ENCODE results near the gene TCEA2. TPM values are rescaled to one million over a fixed set of nuclear protein-coding genes. Genes with fewer than 3 reads are reported as not detected.

TCEA2 gene
- total and polyA plus RNA-seq, 2 donors (not counting 1 experiment from before 2014, with no cell fraction given), result 58.1 to 63.9 TPM

- no peaks in the 10 kb centered on the region for H3K9me3 Mint-ChIP-seq (ENCODE audit: insufficient read depth)
- Histone ChIP-seq H4K20me1 (ENCODE audit: control insufficient read depth, insufficient read depth, low read length, poor library complexity, severe bottlenecking) (peaks cover 76% of the 10 kb centered on the region), H3K27ac (ENCODE audit: low read length in 2 of 2) (peak overlapping the region in 1 of 2 donors; percentile 56), H3K9ac (ENCODE audit: low read length) (no peak overlapping the region), H3K4me2 (replicated peaks; ENCODE audit: low read depth, low read length, poor library complexity, severe bottlenecking) (no peak overlapping the region), H3K27me3 (replicated peaks in 1 of 4; ENCODE audit: control extremely low read depth in 1 of 4, control insufficient read depth in 3 of 4, insufficient read depth in 4 of 4, low read length in 3 of 4) (no peaks in the 10 kb centered on the region), H3K4me1 (ENCODE audit: control insufficient read depth in 2 of 2, insufficient read depth in 2 of 2, low read length in 2 of 2) (peaks cover 26 to 80% of the 10 kb centered on the region in 2 donors), H3K9me3 (ENCODE audit: control extremely low read depth in 1 of 3, control insufficient read depth in 2 of 3, insufficient read depth in 1 of 3, low read length in 2 of 3) (no peaks in the 10 kb centered on the region), H3K79me2 (ENCODE audit: control insufficient read depth, insufficient read depth, low read length) (peaks cover 35% of the 10 kb centered on the region), H3K4me3 (ENCODE audit: control extremely low read depth in 1 of 5, extremely low read depth in 1 of 5, insufficient read depth in 1 of 5, low read depth in 2 of 5, low read length in 4 of 5) (no peak overlapping the region), H2AFZ (ENCODE audit: insufficient read depth, low read depth, low read length, poor library complexity, severe bottlenecking) (no peak overlapping the region), H3K36me3 (replicated peaks in 1 of 2; ENCODE audit: control extremely low read depth in 1 of 2, control insufficient read depth in 1 of 2, extremely low read depth in 1 of 2, insufficient read depth in 2 of 2, low read length in 1 of 2) (peaks cover 0 to 48% of the 10 kb centered on the region in 2 experiments)
- ChIA-PET CTCF (interaction anchor here (1.8 kb wide), 1 partner anchor 48 kb away, joined by 9 read pairs; no protein-coding TSS in a partner anchor), POLR2A (interaction anchor here (1.6 kb wide), 1 partner anchor 28 kb away, joined by 3 read pairs; no protein-coding TSS in a partner anchor)
- no peaks in the 10 kb centered on the region for H3K27me3 Mint-ChIP-seq
- 72% methylated on average over 13 of the region's 14 CpGs for WGBS (ENCODE audit: insufficient coverage)
- ATAC-seq (ENCODE audit: low read depth) (no peak), DNase-seq (no peak)
- H3K4me1 Mint-ChIP-seq, result peaks cover 50% of the 10 kb centered on the region
- intact Hi-C loops (cut with micrococcal nuclease), result no loop called here
- H3K27ac Mint-ChIP-seq, result peak overlapping the region; percentile 79
- TF ChIP-seq EZH2 (IDR thresholded peaks at IDR 0.05; ENCODE audit: borderline replicate concordance, insufficient read depth, low read depth, low read length, poor library complexity, severe bottlenecking), result no peak
- no peak for TF ChIP-seq CTCF (IDR thresholded peaks at IDR 0.05)
- H3K4me3 Mint-ChIP-seq, result no peak overlapping the region
Observed at GRCh38 chr20:64072498-64073063, 9.6 kb downstream of the TCEA2 start.

GRCh38 chr20:64073476-64074183 is 10.6 kb downstream of the TCEA2 start:
- no peaks in the 10 kb centered on the region for H3K27me3 Mint-ChIP-seq
- H3K27ac Mint-ChIP-seq, result peak overlapping the region; percentile 20
- CTCF ChIA-PET, result interaction anchor here (0.9 to 1.0 kb wide), 2 partner anchors 11 to 93 kb away, joined by 3 read pairs; partner anchors contain the start of gene PRPF6
- WGBS (ENCODE audit: insufficient coverage), result 83% methylated on average over 34 of the region's 37 CpGs
- POLR2A ChIA-PET, result interaction anchor here (0.6 kb wide), 1 partner anchor 113 kb away, joined by 4 read pairs; no protein-coding TSS in a partner anchor
- Histone ChIP-seq H3K27ac (ENCODE audit: low read length in 2 of 2) (no peak overlapping the region), H2AFZ (ENCODE audit: insufficient read depth, low read depth, low read length, poor library complexity, severe bottlenecking) (no peak overlapping the region), H4K20me1 (ENCODE audit: control insufficient read depth, insufficient read depth, low read length, poor library complexity, severe bottlenecking) (peaks cover 78% of the 10 kb centered on the region), H3K79me2 (ENCODE audit: control insufficient read depth, insufficient read depth, low read length) (peaks cover 31% of the 10 kb centered on the region), H3K9ac (ENCODE audit: low read length) (no peak overlapping the region), H3K9me3 (ENCODE audit: control extremely low read depth in 1 of 3, control insufficient read depth in 2 of 3, insufficient read depth in 1 of 3, low read length in 2 of 3) (no peaks in the 10 kb centered on the region), H3K27me3 (replicated peaks in 1 of 4; ENCODE audit: control extremely low read depth in 1 of 4, control insufficient read depth in 3 of 4, insufficient read depth in 4 of 4, low read length in 3 of 4) (no peaks in the 10 kb centered on the region), H3K4me1 (ENCODE audit: control insufficient read depth in 2 of 2, insufficient read depth in 2 of 2, low read length in 2 of 2) (peaks cover 26 to 83% of the 10 kb centered on the region in 2 donors), H3K36me3 (replicated peaks in 1 of 2; ENCODE audit: control extremely low read depth in 1 of 2, control insufficient read depth in 1 of 2, extremely low read depth in 1 of 2, insufficient read depth in 2 of 2, low read length in 1 of 2) (peaks cover 0 to 48% of the 10 kb centered on the region in 2 experiments), H3K4me2 (replicated peaks; ENCODE audit: low read depth, low read length, poor library complexity, severe bottlenecking) (no peak overlapping the region), H3K4me3 (ENCODE audit: control extremely low read depth in 1 of 5, extremely low read depth in 1 of 5, insufficient read depth in 1 of 5, low read depth in 2 of 5, low read length in 4 of 5) (no peak overlapping the region)
- no peak for DNase-seq
- no peak overlapping the region for H3K4me3 Mint-ChIP-seq
- TF ChIP-seq CTCF (IDR thresholded peaks at IDR 0.05) (no peak), EZH2 (IDR thresholded peaks at IDR 0.05; ENCODE audit: borderline replicate concordance, insufficient read depth, low read depth, low read length, poor library complexity, severe bottlenecking) (no peak)
- no peak for ATAC-seq (ENCODE audit: low read depth)
- H3K9me3 Mint-ChIP-seq (ENCODE audit: insufficient read depth), result no peaks in the 10 kb centered on the region
- H3K4me1 Mint-ChIP-seq, result peaks cover 53% of the 10 kb centered on the region
- intact Hi-C loops (cut with micrococcal nuclease), result no loop called here

Data from B cell (primary cell).